ENCODE data around the gene CPSF4. TPM values are rescaled to one million over a fixed set of nuclear protein-coding genes. Genes with fewer than 3 reads are reported as not detected.

The CPSF4 gene
- total RNA-seq, 1 experiment from 2014 or later: 67.0 TPM

- no peak for TF ChIP-seq ZBTB33 (IDR thresholded peaks at IDR 0.05; ENCODE audit: extremely low read depth, insufficient replicate concordance, low read length)
- TF ChIP-seq POLR2A (IDR thresholded peaks at IDR 0.05; ENCODE audit: borderline replicate concordance, extremely low read depth, insufficient read depth, insufficient read length): peak; percentile 74
- no peak for TF ChIP-seq SRF (IDR thresholded peaks at IDR 0.05; ENCODE audit: low read depth)
Measured at GRCh38 chr7:99472561-99473314, 34.0 kb downstream of the CPSF4 start, which contains the start of gene ZNF789 (continued).

GRCh38 chr7:99473315-99473596 lies 34.5 kb downstream of the CPSF4 start:
- TSS peak; percentile 84 for BruUV-seq (replicated peaks)
- peaks cover 0 to 2% of the 10 kb centered on the region in 2 experiments; a peak in 2 of 4 replicates for H3K36me3 ChIP-seq (ENCODE audit: control insufficient read depth in 1 of 2, insufficient read depth in 2 of 2, low read length in 2 of 2)
- H3K9ac ChIP-seq (ENCODE audit: low read length): peak overlapping the region; percentile 81
- no peaks in the 10 kb centered on the region for H3K9me2 ChIP-seq (ENCODE audit: insufficient read depth)
- DNase-seq (ENCODE audit: low read depth, low spot score) (peak; percentile 48), ATAC-seq (peak; percentile 34)
- no peaks in the 10 kb centered on the region for H3K27me3 ChIP-seq (ENCODE audit: insufficient read depth, low read length)
- RAD21 ChIA-PET (ENCODE audit: low non-redundant PET in 1 of 2, low total read pairs in 2 of 2, uncharacterized antibody in 2 of 2, unreplicated experiment in 2 of 2): no interaction called here
- peaks cover 0 to 13% of the 10 kb centered on the region in 2 experiments; a peak in 2 of 4 replicates for H3K4me1 ChIP-seq (ENCODE audit: control insufficient read depth in 1 of 2, insufficient read depth in 2 of 2, low read length in 2 of 2)
- no peak overlapping the region for H2AFZ ChIP-seq (ENCODE audit: low read depth, low read length, poor library complexity, severe bottlenecking)
- peaks cover 52% of the 10 kb centered on the region for H3K79me2 ChIP-seq (ENCODE audit: insufficient read depth, low read length)
- POLR2A ChIA-PET: interaction anchor here (0.9 to 1.0 kb wide), 3 partner anchors 27 to 85 kb away, joined by 4 to 5 read pairs (median 5); partner anchors contain the start of genes ZKSCAN5, ZNF394 and ZNF655
- peak overlapping the region; percentile 77 for H3K4me2 ChIP-seq (ENCODE audit: low read length)
- H3K27ac ChIP-seq (ENCODE audit: low read depth, low read length): peak overlapping the region; percentile 93
- no peaks in the 10 kb centered on the region for H4K20me1 ChIP-seq (ENCODE audit: insufficient read depth)
- CTCF ChIA-PET: no interaction called here
- H3K4me3 ChIP-seq (replicated peaks in 1 of 2; ENCODE audit: low read depth in 1 of 2, low read length in 2 of 2): peak overlapping the region; percentile 81
- intact Hi-C loops (cut with micrococcal nuclease): loop anchor here (2.0 kb wide), 1 partner anchor 28 kb away; the partner anchor contains the start of gene ZNF394
- H3K9me3 ChIP-seq (ENCODE audit: control insufficient read depth in 1 of 2, insufficient read depth in 1 of 2, low read depth in 1 of 2, low read length in 2 of 2): no peaks in the 10 kb centered on the region
- no peak for TF ChIP-seq JUND (IDR thresholded peaks at IDR 0.05)
- no peak for TF ChIP-seq MAX (IDR thresholded peaks at IDR 0.05)
- no peak for TF ChIP-seq CBX3 (IDR thresholded peaks at IDR 0.05; ENCODE audit: low read depth)
- TF ChIP-seq EZH2phosphoT487 (IDR thresholded peaks at IDR 0.05; ENCODE audit: borderline replicate concordance): no peak
- TF ChIP-seq ZBTB33 (IDR thresholded peaks at IDR 0.05; ENCODE audit: extremely low read depth, insufficient replicate concordance, low read length): no peak
- TF ChIP-seq POLR2A (IDR thresholded peaks at IDR 0.05; ENCODE audit: borderline replicate concordance, extremely low read depth, insufficient read depth, insufficient read length): no peak
- TF ChIP-seq ATF3 (IDR thresholded peaks at IDR 0.05): no peak
- no peak for TF ChIP-seq REST (IDR thresholded peaks at IDR 0.05; ENCODE audit: low read depth)
- no peak for TF ChIP-seq TCF7L2 (IDR thresholded peaks at IDR 0.05; ENCODE audit: borderline replicate concordance, extremely low read depth, insufficient read depth, insufficient read length)
- TF ChIP-seq SRF (IDR thresholded peaks at IDR 0.05; ENCODE audit: low read depth): no peak
- TF ChIP-seq CTCF (IDR thresholded peaks at IDR 0.05 in 2 of 3, conservative IDR thresholded peaks at IDR 0.05 in 1 of 3; ENCODE audit: borderline replicate concordance in 1 of 3, insufficient read depth in 1 of 3, low read depth in 2 of 3, low read length in 2 of 3): no peak
- TF ChIP-seq EGR1 (IDR thresholded peaks at IDR 0.05; ENCODE audit: low read depth): no peak
